HG03469 (cell line): Measurements from ENCODE around the gene ASPDH.
"Not testable (repeated sequence)": the region's sequence is repeated elsewhere in the genome, so short reads cannot be mapped to it uniquely, and the experiment has no call there.

ENCODE experiments used
- ATAC-seq: cut with Tn5 transposase; IDR thresholded peaks from one replicate; pipeline ENCODE4 v1.9.1; 2021; ENCODE audit warnings: mild to moderate bottlenecking, moderate library complexity, moderate number of reproducible peaks; ENCODE audit not compliant: unreplicated experiment

The ASPDH gene

DNA sequence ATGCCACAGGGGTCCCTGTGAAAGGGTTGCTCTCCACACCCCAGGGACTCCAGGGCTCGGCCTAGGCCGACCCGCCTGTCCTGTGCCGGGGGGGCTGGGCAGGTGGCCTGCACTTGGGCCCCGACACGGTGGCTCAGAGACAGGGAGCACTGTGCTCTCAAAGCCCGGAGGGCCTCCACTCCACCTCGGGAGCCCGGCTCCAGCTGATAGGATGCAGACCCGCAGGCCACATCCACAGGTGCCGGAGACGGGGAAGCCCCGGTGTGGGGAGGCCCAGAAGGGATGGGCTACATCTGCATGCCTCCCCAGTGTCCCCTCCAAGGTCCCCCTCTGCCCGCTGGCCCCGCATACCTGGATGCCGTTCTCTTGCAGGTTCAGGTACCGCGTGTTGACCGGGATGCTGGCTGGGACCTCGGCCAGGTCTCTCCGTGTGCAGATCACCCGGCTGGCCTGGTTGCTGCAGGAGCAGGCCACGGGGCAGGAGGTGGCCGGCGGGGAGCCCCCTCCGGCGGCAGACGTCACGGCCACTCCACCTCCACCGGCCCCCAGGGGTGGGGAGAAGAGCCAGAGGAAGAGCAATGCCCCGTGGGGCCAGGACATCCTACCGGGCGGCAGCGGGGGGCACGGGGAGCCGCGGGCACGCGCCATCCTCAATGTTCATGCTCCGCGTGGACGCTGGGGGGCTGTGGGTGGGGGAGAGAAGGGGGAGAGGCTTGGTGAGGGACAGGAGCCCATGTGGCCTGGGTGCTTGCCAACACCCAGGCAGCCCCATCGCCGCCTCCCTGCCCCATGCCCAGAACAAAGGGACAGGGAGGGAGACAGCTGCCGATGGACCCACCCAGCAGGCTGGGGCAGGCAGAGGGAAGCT, 34.7 kb upstream of the ASPDH start:
- ATAC-seq: no peak

GRCh38 chr19:50547385-50548190, 33.9 kb upstream of the ASPDH start:
- no peak for ATAC-seq

GRCh38 chr19:50546527-50547221, 33.0 kb upstream of the ASPDH start:
- ATAC-seq: no peak

GRCh38 chr19:50542943-50543342, 29.2 kb upstream of the ASPDH start:
- no peak for ATAC-seq

- ATAC-seq: no peak
These were observed 24.1 kb upstream of the ASPDH start for GRCh38 chr19:50537769-50538230.

GRCh38 chr19:50537306-50537685, 23.6 kb upstream of the ASPDH start:
- no peak for ATAC-seq

DNA sequence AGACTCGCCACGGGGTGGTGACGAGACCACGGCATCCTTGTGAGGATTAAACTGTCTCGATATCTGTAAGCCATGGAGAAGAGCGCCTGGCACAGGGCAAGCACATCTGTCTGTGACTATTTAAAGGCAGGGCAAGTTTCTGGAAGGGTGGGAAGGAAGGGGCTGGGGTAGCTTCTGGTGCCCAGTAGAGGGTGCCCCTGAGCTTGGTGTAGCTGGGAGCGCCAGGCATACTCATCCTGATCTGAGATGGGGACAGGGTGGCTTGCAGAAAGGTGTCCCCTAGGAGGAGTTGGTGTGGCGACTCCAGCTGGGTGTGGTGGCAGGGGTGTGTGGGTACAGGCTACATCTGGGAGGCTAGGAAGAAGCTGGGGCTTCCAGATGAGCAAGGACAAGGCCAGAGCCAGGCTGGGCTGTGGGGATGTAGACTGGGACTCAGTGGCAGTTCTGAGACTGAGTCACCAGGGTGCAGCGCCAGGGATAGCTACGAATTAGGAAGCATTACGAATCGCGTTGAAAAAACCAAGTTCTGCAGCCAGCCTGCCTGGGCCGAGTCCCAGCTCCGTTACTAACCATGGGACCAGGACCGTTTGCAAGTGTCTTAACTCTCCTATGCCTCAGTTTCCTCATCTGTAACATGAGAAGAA, 23.1 kb upstream of the ASPDH start:
- ATAC-seq: no peak

GRCh38 chr19:50535672-50536187, 22.0 kb upstream of the ASPDH start:
- no peak for ATAC-seq

DNA sequence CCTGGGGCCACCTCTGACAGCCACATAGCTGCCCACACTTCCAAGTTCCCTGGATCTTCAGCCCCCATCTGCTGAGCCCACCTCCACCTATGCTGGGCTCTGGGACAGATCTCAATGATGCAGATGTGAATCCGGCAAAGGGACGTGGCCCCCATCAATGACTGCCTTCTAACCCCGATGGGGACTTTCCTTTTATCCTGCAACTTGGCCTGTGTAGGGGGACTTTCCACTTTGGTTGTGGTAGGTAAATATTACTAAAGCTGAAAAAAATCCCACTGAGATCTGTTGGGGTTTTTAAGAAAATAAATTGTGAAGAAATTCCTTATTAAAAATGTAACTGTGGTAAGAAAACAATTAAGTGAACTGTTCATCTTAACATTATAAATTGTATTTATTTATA, 20.8 kb upstream of the ASPDH start:
- no peak for ATAC-seq

DNA sequence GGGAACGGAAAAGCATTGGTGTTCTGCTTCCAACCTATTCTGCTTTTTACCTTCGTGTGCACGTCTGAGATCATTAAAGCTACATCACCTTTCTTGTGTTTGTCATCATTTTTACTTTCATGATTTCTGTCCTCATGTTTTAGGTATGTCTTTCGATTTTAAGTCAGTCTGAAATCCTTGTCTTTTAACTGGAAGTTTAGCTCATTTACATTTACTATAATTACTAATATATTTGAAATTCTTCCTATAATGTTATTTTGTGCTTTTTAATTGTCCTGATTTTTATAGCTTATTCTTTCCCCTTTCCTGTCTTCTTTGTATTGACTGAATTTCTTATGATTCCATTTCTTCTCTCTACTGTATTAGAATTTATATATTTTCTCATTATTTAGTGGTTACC, 19.2 kb upstream of the ASPDH start:
- ATAC-seq: no peak

DNA sequence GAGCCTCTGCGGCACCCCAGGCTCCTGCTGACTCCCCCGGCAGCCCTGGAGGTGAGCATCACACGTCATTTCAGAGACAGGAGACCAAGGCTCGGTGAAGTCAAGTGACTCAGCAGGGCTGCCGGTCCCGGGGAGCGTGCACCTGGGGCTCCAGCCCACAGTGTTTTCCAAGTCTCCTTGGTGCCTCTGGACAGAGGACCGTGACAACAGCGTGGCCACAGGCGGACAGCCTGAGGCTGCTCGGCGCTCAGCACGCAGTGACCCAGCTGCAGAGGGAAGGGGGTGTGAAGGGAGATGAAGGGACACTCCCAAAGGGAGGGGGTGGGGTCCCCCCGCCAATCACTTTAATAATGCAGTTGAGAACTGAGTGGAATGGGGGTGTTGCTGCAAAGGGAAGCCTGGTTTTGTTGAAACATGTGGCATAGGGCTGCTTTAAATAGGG, 17.5 kb upstream of the ASPDH start:
- ATAC-seq: no peak

- ATAC-seq: not testable (repeated sequence)
These were observed 14.3 kb upstream of the ASPDH start for GRCh38 chr19:50528052-50528451.

- ATAC-seq: no peak
These were observed 9.2 kb upstream of the ASPDH start for GRCh38 chr19:50522881-50523280.

DNA sequence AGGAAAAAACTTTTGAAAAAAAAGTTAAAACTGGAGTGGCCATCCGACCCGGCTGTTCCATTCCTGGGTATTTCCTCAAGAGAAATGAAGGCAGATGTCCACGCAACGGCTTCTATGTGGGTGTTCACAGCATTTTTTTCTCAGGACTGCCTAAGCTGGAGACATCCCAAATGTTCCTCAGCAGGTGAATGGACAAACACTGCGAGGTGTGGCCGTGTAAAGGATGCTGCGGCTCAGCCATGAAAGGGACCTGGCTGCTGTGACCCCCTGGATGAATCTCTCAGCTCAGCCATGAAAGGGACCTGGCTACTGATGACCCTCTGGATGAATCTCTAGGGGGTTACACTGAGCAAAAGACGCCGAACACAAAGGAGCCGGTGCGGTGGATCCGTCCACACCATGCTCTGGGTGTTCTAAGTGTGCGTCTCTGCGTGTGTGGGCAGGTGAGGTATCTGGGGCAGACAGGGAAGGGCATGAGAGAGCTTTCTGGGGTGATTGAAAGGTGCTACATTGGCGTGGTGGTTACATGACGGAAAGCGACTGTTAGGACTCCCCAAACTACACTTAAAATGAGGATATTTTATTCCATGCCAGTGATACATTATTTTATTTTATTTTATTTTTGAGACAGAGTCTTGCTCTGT, 7.2 kb upstream of the ASPDH start:
- no peak for ATAC-seq

GRCh38 chr19:50519006-50519575, 5.4 kb upstream of the ASPDH start:
- ATAC-seq: no peak

- no peak for ATAC-seq
These were observed 4.6 kb upstream of the ASPDH start for GRCh38 chr19:50518091-50519005.

DNA sequence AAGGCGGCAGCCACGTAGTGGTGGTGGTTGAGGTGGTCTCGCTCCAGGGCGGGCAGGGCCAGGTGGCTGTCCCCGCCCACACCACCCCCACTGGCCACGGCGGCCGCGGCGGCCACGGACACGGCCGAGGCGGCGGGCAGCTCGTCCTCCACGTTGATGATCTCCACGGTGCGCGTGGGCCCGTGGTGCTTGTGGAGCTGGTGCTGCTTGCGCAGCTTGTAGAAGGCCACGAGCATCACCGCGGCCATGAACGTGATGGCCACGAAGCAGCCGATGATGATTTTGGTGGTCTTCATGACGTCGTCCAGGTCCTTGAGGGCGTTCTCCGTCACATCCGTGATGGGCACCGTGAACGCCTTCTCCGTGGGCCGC, 4.0 kb upstream of the ASPDH start:
- no peak for ATAC-seq

DNA sequence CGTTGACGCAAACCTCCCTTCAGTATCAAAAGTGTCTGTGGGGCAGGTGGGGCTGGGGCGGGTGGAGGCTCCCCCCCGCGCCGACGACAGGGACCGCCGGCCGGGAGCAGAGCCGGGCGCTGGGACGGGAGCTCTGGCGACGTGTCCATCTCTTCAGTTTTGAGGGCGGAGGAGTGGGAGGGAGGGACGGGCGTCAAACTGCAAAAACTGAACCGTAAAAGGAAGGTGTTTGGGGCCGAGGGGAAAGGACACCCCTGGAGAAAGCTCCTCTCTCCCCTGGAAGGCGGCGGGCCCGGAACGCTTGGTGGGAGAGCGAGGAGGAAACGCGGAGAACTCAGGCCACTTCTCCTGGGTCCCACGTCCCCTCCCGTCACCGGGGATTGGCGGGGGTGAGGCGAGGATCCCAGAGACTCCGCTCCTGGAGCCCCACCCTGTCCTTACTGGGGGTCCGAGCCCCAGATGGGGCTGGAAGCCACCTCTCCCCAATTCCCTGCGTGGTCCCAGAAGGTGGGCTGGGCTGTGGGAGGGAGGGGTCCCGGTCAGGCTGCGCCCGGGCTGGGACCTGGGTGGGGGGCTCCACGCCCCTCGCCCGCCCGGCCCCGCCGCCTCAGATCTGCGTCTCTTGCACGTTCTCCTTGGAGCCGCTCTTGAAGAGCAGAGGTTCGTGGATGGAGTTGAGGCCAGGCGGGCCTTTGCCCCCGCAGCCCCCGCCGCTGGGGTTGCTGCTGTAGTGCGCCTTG, 3.4 kb upstream of the ASPDH start:
- no peak for ATAC-seq
